H1 (cell line): ENCODE results near the gene CHMP4B. TPM values are rescaled to one million over a fixed set of nuclear protein-coding genes. Genes with fewer than 3 reads are reported as not detected.

Experiments
- CTCF ChIA-PET: fragments of 300-600 bp; sonication (Branson Sonifier 250); formaldehyde crosslinking; loops from one replicate; lab custom pipeline; 2021; ENCODE audit not compliant: partially characterized antibody; lab: Charles Lee
- POLR2A ChIA-PET: fragments of 300-600 bp; sonication (Branson Sonifier 250); formaldehyde crosslinking; loops from one replicate; lab custom pipeline; 2021; ENCODE audit warnings: inconsistent platforms; ENCODE audit not compliant: partially characterized antibody; lab: Charles Lee
- DNase-seq, 2 experiments: peaks; one replicate each; pipeline versions ENCODE4 v3.0.0 to v3.0.0-alpha.2; 2010 to 2022; ENCODE audit warnings: low spot score in 2 of 2, low read depth in 1 of 2, mixed read lengths in 1 of 2
- FAIRE-seq: peaks from 2 replicates; lab custom pipeline; 2011; peaks lifted over from hg19 to GRCh38; lab: Jason Lieb, UNC
- H2AFZ ChIP-seq: 2 replicates; pipeline ENCODE4 v1.8.1; 2012; ENCODE audit warnings: low read length, inconsistent platforms
- H2AK5ac ChIP-seq: 2 replicates; pipeline ENCODE4 v1.6.1; 2013; ENCODE audit warnings: low read depth, low read length
- H2BK120ac ChIP-seq: replicated peaks from 2 replicates; pipeline ENCODE3; 2013; ENCODE audit warnings: low read depth, low read length, inconsistent platforms
- H2BK12ac ChIP-seq: 2 replicates; pipeline ENCODE4 v1.6.1; 2013; ENCODE audit warnings: low read depth, low read length
- H2BK15ac ChIP-seq: 2 replicates; pipeline ENCODE4 v1.6.1; 2013; ENCODE audit warnings: low read length
- H2BK20ac ChIP-seq: 2 replicates; pipeline ENCODE4 v1.6.1; 2013; ENCODE audit warnings: low read length
- H2BK5ac ChIP-seq: 2 replicates; pipeline ENCODE4 v1.6.1; 2013; ENCODE audit warnings: low read depth, low read length
- H3K14ac ChIP-seq: 2 replicates; pipeline ENCODE4 v1.6.1; 2013; ENCODE audit warnings: inconsistent platforms; ENCODE audit not compliant: insufficient read length
- H3K18ac ChIP-seq: 2 replicates; pipeline ENCODE4 v1.6.1; 2013; ENCODE audit warnings: low read length; ENCODE audit errors: extremely low read depth
- H3K23ac ChIP-seq: 2 replicates; pipeline ENCODE4 v1.6.1; 2013; ENCODE audit warnings: inconsistent platforms; ENCODE audit not compliant: insufficient read length
- H3K23me2 ChIP-seq: 2 replicates; pipeline ENCODE4 v1.6.1; 2013; ENCODE audit warnings: low read depth, low read length
- H3K27ac ChIP-seq: 2 replicates; pipeline ENCODE4 v1.6.1; 2011; ENCODE audit warnings: low read depth, low read length, inconsistent platforms
- H3K27me3 ChIP-seq, 4 experiments: replicated peaks in 1 of 4; 1 replicate in 1 of 4; 2 replicates in 3 of 4; pipeline versions ENCODE4 v1.6.1 to v1.8.1; 2011 to 2013; ENCODE audit warnings: low read length in 3 of 4, mild to moderate bottlenecking in 3 of 4, inconsistent platforms in 2 of 4, mixed read lengths in 2 of 4, moderate library complexity in 1 of 4; ENCODE audit not compliant: control insufficient read depth in 3 of 4, insufficient read depth in 3 of 4; ENCODE audit errors: extremely low read depth in 1 of 4
- H3K36me3 ChIP-seq, 4 experiments: 2 replicates each; pipeline versions ENCODE4 v1.6.1 to v1.8.1; 2011 to 2013; ENCODE audit warnings: mild to moderate bottlenecking in 4 of 4, low read length in 3 of 4, moderate library complexity in 2 of 4, control low read depth in 1 of 4, inconsistent platforms in 1 of 4; ENCODE audit not compliant: insufficient read depth in 4 of 4, control insufficient read depth in 2 of 4
- H3K4ac ChIP-seq: replicated peaks from 2 replicates; pipeline ENCODE3; 2013; ENCODE audit warnings: low read length, low read depth, mixed read lengths, inconsistent platforms; ENCODE audit not compliant: insufficient read length
- H3K4me1 ChIP-seq, 4 experiments: replicated peaks in 1 of 4; 1 replicate in 1 of 4; 2 replicates in 3 of 4; pipeline versions ENCODE4 v1.6.1 to v1.8.1; 2011 to 2013; ENCODE audit warnings: low read length in 3 of 4, inconsistent platforms in 2 of 4, mixed read lengths in 1 of 4; ENCODE audit not compliant: insufficient read depth in 4 of 4, control insufficient read depth in 3 of 4
- H3K4me2 ChIP-seq, 2 experiments: 2 replicates each; pipeline versions ENCODE4 v1.6.1 to v1.8.1; 2011 to 2013; ENCODE audit warnings: low read depth in 2 of 2, low read length in 2 of 2, control low read depth in 1 of 2, inconsistent platforms in 1 of 2, mild to moderate bottlenecking in 1 of 2; ENCODE audit not compliant: insufficient read depth in 1 of 2
- H3K4me3 ChIP-seq, 4 experiments: fragments of 200-600, 300-600 bp in 1 of 4; sonication (generic), shearing (Covaris generic), sonication (Bioruptor Twin) in 1 of 4; 2 replicates each; pipeline versions ENCODE4 v1.5.1 to v1.8.1; 2011 to 2016; ENCODE audit warnings: low read length in 4 of 4, low read depth in 3 of 4, control low read depth in 2 of 4, inconsistent platforms in 2 of 4, mild to moderate bottlenecking in 2 of 4, mixed read lengths in 1 of 4, moderate library complexity in 1 of 4; ENCODE audit not compliant: insufficient read depth in 2 of 4; ENCODE audit errors: extremely low read depth in 1 of 4
- H3K56ac ChIP-seq: replicated peaks from 2 replicates; pipeline ENCODE3; 2013; ENCODE audit warnings: low read depth, mild to moderate bottlenecking, mixed read lengths, low read length, inconsistent platforms; ENCODE audit not compliant: insufficient read length
- H3K79me1 ChIP-seq: 2 replicates; pipeline ENCODE4 v1.6.1; 2013; ENCODE audit warnings: low read depth, low read length, control low read depth
- H3K79me2 ChIP-seq, 2 experiments: 2 replicates each; pipeline versions ENCODE4 v1.6.1 to v1.8.1; 2012 to 2013; ENCODE audit warnings: low read length in 2 of 2, mild to moderate bottlenecking in 2 of 2, inconsistent platforms in 1 of 2; ENCODE audit not compliant: insufficient read depth in 2 of 2, control insufficient read depth in 1 of 2
- H3K9ac ChIP-seq, 4 experiments: replicated peaks in 1 of 4; 1 replicate in 1 of 4; 2 replicates in 3 of 4; pipeline versions ENCODE4 v1.6.1 to v1.8.1; 2011 to 2013; ENCODE audit warnings: low read depth in 3 of 4, low read length in 3 of 4, control low read depth in 2 of 4, mild to moderate bottlenecking in 2 of 4, moderate library complexity in 2 of 4, inconsistent platforms in 1 of 4; ENCODE audit errors: extremely low read depth in 1 of 4
- H3K9me3 ChIP-seq, 2 experiments: 2 replicates each; pipeline versions ENCODE4 v1.6.1 to v1.8.1; 2012 to 2013; ENCODE audit warnings: mild to moderate bottlenecking in 2 of 2, moderate library complexity in 2 of 2, control low read depth in 1 of 2, inconsistent platforms in 1 of 2, low read depth in 1 of 2, low read length in 1 of 2, mixed read lengths in 1 of 2; ENCODE audit not compliant: insufficient read depth in 2 of 2
- H4K20me1 ChIP-seq, 2 experiments: replicated peaks in 1 of 2; 2 replicates each; pipeline versions ENCODE3 to v1.8.1; 2011 to 2013; ENCODE audit warnings: inconsistent platforms in 2 of 2, low read length in 2 of 2, mild to moderate bottlenecking in 1 of 2; ENCODE audit not compliant: insufficient read depth in 2 of 2, control insufficient read depth in 1 of 2
- H4K5ac ChIP-seq: 2 replicates; pipeline ENCODE4 v1.6.1; 2013; ENCODE audit warnings: low read length, low read depth, mixed read lengths, inconsistent platforms; ENCODE audit not compliant: insufficient read length
- H4K8ac ChIP-seq: 2 replicates; pipeline ENCODE4 v1.8.0; 2013; ENCODE audit warnings: mild to moderate bottlenecking, moderate library complexity, low read length, inconsistent platforms; ENCODE audit not compliant: insufficient read depth; ENCODE audit errors: extremely low read depth
- H4K91ac ChIP-seq: replicated peaks from 2 replicates; pipeline ENCODE3; 2013; ENCODE audit warnings: low read length, mixed read lengths, inconsistent platforms; ENCODE audit not compliant: insufficient read length
- BACH1 ChIP-seq: IDR thresholded peaks from 2 replicates; pipeline ENCODE4 v1.6.1; 2012; ENCODE audit warnings: low read length, improper control_type of control experiment
- KDM5A ChIP-seq: fragments of 200-600 bp; IDR thresholded peaks from 2 replicates; pipeline ENCODE4 v1.7.1; 2012; ENCODE audit warnings: mild to moderate bottlenecking, low read length, inconsistent platforms, mixed read lengths
- NRF1 ChIP-seq: IDR thresholded peaks from 2 replicates; pipeline ENCODE4 v1.6.1; 2011; ENCODE audit warnings: mild to moderate bottlenecking, low read depth, low read length, improper control_type of control experiment
- RFX5 ChIP-seq: IDR thresholded peaks from 2 replicates; pipeline ENCODE4 v1.6.1; 2011; ENCODE audit warnings: low read depth, low read length, improper control_type of control experiment, borderline replicate concordance
- TBP ChIP-seq: IDR thresholded peaks from 2 replicates; pipeline ENCODE4 v1.6.1; 2011; ENCODE audit warnings: low read depth, low read length, improper control_type of control experiment
- TCF12 ChIP-seq: IDR thresholded peaks from 2 replicates; pipeline ENCODE4 v1.6.1; 2011; ENCODE audit warnings: low read depth, mild to moderate bottlenecking, low read length
- WGBS, 2 experiments: shearing (Covaris generic) in 1 of 2; methylation state at CpG; one replicate each; pipeline versions ENCODE4 v1.1.6 to v1.1.7; 2013 to 2015; ENCODE audit warnings: low lambda C conversion rate in 2 of 2, mixed read lengths in 2 of 2, inconsistent platforms in 1 of 2, low coverage in 1 of 2, missing lambda C conversion rate in 1 of 2; ENCODE audit not compliant: insufficient replicate concordance in 2 of 2, insufficient coverage in 1 of 2, insufficient read length in 1 of 2; ENCODE audit errors: extremely low coverage in 1 of 2, missing lambda C conversion rate in 1 of 2; 5-methylcytosine and 5-hydroxymethylcytosine counted together
- polyA plus RNA-seq, 7 experiments: library from polyadenylated mRNA; depleted of rRNA in 3 of 7; stranded (reverse) in 5 of 7; unstranded in 2 of 7; fragments of >200 nt in 5 of 7; fragments of 200-250 nt in 2 of 7; gene quantifications; 1 replicate in 5 of 7; 2 replicates in 1 of 7; 4 replicates in 1 of 7; pipeline versions ENCODE4 v1.2.1 to v1.2.3, GENCODE V29; 2011 to 2013; ENCODE audit warnings: missing spikeins in 2 of 7, mixed read lengths in 2 of 7
- total RNA-seq: library from RNA; stranded (reverse); fragmentation: NEBNext Ultra II Directional; extraction: Animal tissue kit (Norgen Biotek cat#: 25700); gene quantifications from 2 replicates; pipeline ENCODE4 v1.2.1, GENCODE V29; 2021

The CHMP4B gene
- total and polyA plus RNA-seq, 2 of the 8 experiments (the other 6 are each of a cell fraction or from before 2014, with no cell fraction given): 38.6 to 66.3 TPM

GRCh38 chr20:33884633-33885032, 73.5 kb downstream of the CHMP4B start:
- ChIA-PET POLR2A (no interaction called here), CTCF (interaction anchor here (0.9 to 1.8 kb wide), 2 partner anchors 9 to 11 kb away, joined by 3 to 4 read pairs; no protein-coding TSS in a partner anchor)
- no peaks in the 10 kb centered on the region for H3K23me2 ChIP-seq
- H2BK20ac ChIP-seq: no peak overlapping the region
- H3K79me2 ChIP-seq: no peaks in the 10 kb centered on the region
- H3K4me2 ChIP-seq: no peak overlapping the region
- H4K20me1 ChIP-seq: no peaks in the 10 kb centered on the region
- H3K18ac ChIP-seq: no peak overlapping the region
- no peak overlapping the region for H2BK15ac ChIP-seq
- H2AFZ ChIP-seq: no peak overlapping the region
- no peak overlapping the region for H3K56ac ChIP-seq
- no peaks in the 10 kb centered on the region for H3K79me1 ChIP-seq
- no peaks in the 10 kb centered on the region for H3K36me3 ChIP-seq
- TF ChIP-seq KDM5A (no peak), TBP (no peak), TCF12 (no peak), NRF1 (no peak), RFX5 (no peak), BACH1 (no peak)
- H4K5ac ChIP-seq: no peak overlapping the region
- WGBS, 2 experiments: 91% methylated on average over 2 of the region's 2 CpGs; no CpG with 5 or more reads in 1 of the 2 experiments
- no peak overlapping the region for H4K91ac ChIP-seq
- no peak for DNase-seq
- H3K23ac ChIP-seq: no peak overlapping the region
- H2AK5ac ChIP-seq: no peak overlapping the region
- H2BK5ac ChIP-seq: no peak overlapping the region
- H3K4me3 ChIP-seq: no peak overlapping the region
- H3K27ac ChIP-seq: no peak overlapping the region
- no peak overlapping the region for H3K9ac ChIP-seq
- no peak overlapping the region for H3K4ac ChIP-seq
- H2BK12ac ChIP-seq: no peak overlapping the region
- H3K14ac ChIP-seq: no peak overlapping the region
- H3K27me3 ChIP-seq: no peaks in the 10 kb centered on the region; a peak in 1 of 7 replicates
- no peak overlapping the region; the same call in 1 of the 2 replicates for H4K8ac ChIP-seq
- FAIRE-seq: no peak
- H3K9me3 ChIP-seq: no peaks in the 10 kb centered on the region
- no peak overlapping the region for H2BK120ac ChIP-seq
- H3K4me1 ChIP-seq: no peaks in the 10 kb centered on the region
